H9 (cell line): Measurements from ENCODE around the gene SLC19A1. TPM values are rescaled to one million over a fixed set of nuclear protein-coding genes. Genes with fewer than 3 reads are reported as not detected.

Source experiments
- DNase-seq: peaks from one replicate; pipeline ENCODE4 v3.0.0-alpha.2; 2017
- H2AFZ ChIP-seq: one replicate; pipeline ENCODE4 v1.6.1; 2013; ENCODE audit warnings: mild to moderate bottlenecking, low read length, control low read depth, moderate library complexity
- H2AK5ac ChIP-seq: 2 replicates; pipeline ENCODE4 v1.6.1; 2013; ENCODE audit warnings: low read length, control low read depth, mixed read lengths; ENCODE audit not compliant: insufficient read length
- H2BK120ac ChIP-seq: one replicate; pipeline ENCODE4 v1.6.1; 2013; ENCODE audit warnings: low read depth, mild to moderate bottlenecking, low read length, control low read depth, inconsistent platforms; ENCODE audit not compliant: poor library complexity, severe bottlenecking
- H2BK12ac ChIP-seq: 2 replicates; pipeline ENCODE4 v1.6.1; 2013; ENCODE audit warnings: low read length, control low read depth, mixed read lengths, low read depth; ENCODE audit not compliant: insufficient read length
- H2BK15ac ChIP-seq: 2 replicates; pipeline ENCODE4 v1.6.1; 2013; ENCODE audit warnings: low read depth, low read length, control low read depth
- H2BK20ac ChIP-seq: one replicate; pipeline ENCODE4 v1.6.1; 2013; ENCODE audit warnings: low read depth, mild to moderate bottlenecking, low read length, control low read depth, inconsistent platforms; ENCODE audit not compliant: poor library complexity, severe bottlenecking
- H2BK5ac ChIP-seq: 2 replicates; pipeline ENCODE4 v1.6.1; 2013; ENCODE audit warnings: low read length, control low read depth, mixed read lengths; ENCODE audit not compliant: insufficient read length
- H3K14ac ChIP-seq: 2 replicates; pipeline ENCODE4 v1.6.1; 2013; ENCODE audit warnings: low read length, control low read depth; ENCODE audit not compliant: insufficient read depth
- H3K18ac ChIP-seq: 2 replicates; pipeline ENCODE4 v1.6.1; 2013; ENCODE audit warnings: low read depth, mild to moderate bottlenecking, mixed read lengths, low read length, control low read depth; ENCODE audit not compliant: insufficient read length
- H3K23ac ChIP-seq: 2 replicates; pipeline ENCODE4 v1.6.1; 2013; ENCODE audit warnings: low read length, control low read depth, mixed read lengths, low read depth; ENCODE audit not compliant: insufficient read length
- H3K23me2 ChIP-seq: 2 replicates; pipeline ENCODE4 v1.6.1; 2013; ENCODE audit warnings: low read depth, mild to moderate bottlenecking, mixed read lengths, low read length, control low read depth; ENCODE audit not compliant: insufficient read length, poor library complexity, severe bottlenecking
- H3K27ac ChIP-seq: 2 replicates; pipeline ENCODE4 v1.5.1; 2013; ENCODE audit warnings: low read length, control low read depth, mixed read lengths, low read depth; ENCODE audit not compliant: insufficient read length
- H3K27me3 ChIP-seq: 2 replicates; pipeline ENCODE4 v1.6.1; 2013; ENCODE audit warnings: low read length, control low read depth, inconsistent platforms; ENCODE audit not compliant: insufficient read depth
- H3K4ac ChIP-seq: 2 replicates; pipeline ENCODE4 v1.6.1; 2013; ENCODE audit warnings: low read depth, mild to moderate bottlenecking, control low read depth, inconsistent platforms, low read length, moderate library complexity
- H3K4me1 ChIP-seq: 2 replicates; pipeline ENCODE4 v1.6.1; 2013; ENCODE audit warnings: low read length, control low read depth, inconsistent platforms; ENCODE audit not compliant: insufficient read depth
- H3K4me2 ChIP-seq: 2 replicates; pipeline ENCODE4 v1.6.1; 2013; ENCODE audit warnings: low read length, control low read depth, mixed read lengths; ENCODE audit not compliant: insufficient read length, insufficient read depth
- H3K56ac ChIP-seq: 2 replicates; pipeline ENCODE4 v1.6.1; 2013; ENCODE audit warnings: low read depth, mild to moderate bottlenecking, mixed read lengths, low read length, control low read depth; ENCODE audit not compliant: insufficient read length
- H3K79me1 ChIP-seq: 2 replicates; pipeline ENCODE4 v1.6.1; 2013; ENCODE audit warnings: low read depth, mild to moderate bottlenecking, moderate library complexity, low read length, control low read depth, inconsistent platforms; ENCODE audit not compliant: insufficient read depth, poor library complexity, severe bottlenecking
- H3K79me2 ChIP-seq: 2 replicates; pipeline ENCODE4 v1.6.1; 2013; ENCODE audit warnings: low read length, control low read depth, inconsistent platforms; ENCODE audit not compliant: insufficient read depth
- H3K9ac ChIP-seq: 2 replicates; pipeline ENCODE4 v1.6.1; 2013; ENCODE audit warnings: low read length, control low read depth, mixed read lengths; ENCODE audit not compliant: insufficient read length; ENCODE audit errors: extremely low read depth
- H3K9me3 ChIP-seq: one replicate; pipeline ENCODE4 v1.6.1; 2013; ENCODE audit warnings: low read depth, low read length, inconsistent platforms; ENCODE audit not compliant: control insufficient read depth
- H3T11ph ChIP-seq: one replicate; pipeline ENCODE4 v1.6.1; 2013; ENCODE audit warnings: mild to moderate bottlenecking, low read length, control low read depth, inconsistent platforms
- H4K20me1 ChIP-seq: one replicate; pipeline ENCODE4 v1.6.1; 2013; ENCODE audit not compliant: control insufficient read depth, insufficient read length, insufficient read depth
- H4K5ac ChIP-seq: 2 replicates; pipeline ENCODE4 v1.6.1; 2013; ENCODE audit warnings: low read depth, mild to moderate bottlenecking, mixed read lengths, low read length, control low read depth; ENCODE audit not compliant: insufficient read length
- H4K8ac ChIP-seq: replicated peaks from 2 replicates; pipeline ENCODE4 v1.6.1; 2013; ENCODE audit warnings: low read length, control low read depth, mixed read lengths, low read depth; ENCODE audit not compliant: insufficient read length
- H4K91ac ChIP-seq: 2 replicates; pipeline ENCODE4 v1.6.1; 2013; ENCODE audit warnings: low read depth, mild to moderate bottlenecking, moderate library complexity, mixed read lengths, low read length, control low read depth; ENCODE audit not compliant: insufficient read length
- H3K27ac Mint-ChIP-seq, 3 experiments: 2 replicates in 2 of 3; 3 replicates in 1 of 3; pipeline ENCODE4 v1.8.0; 2020 to 2021; ENCODE audit warnings: mixed read lengths in 3 of 3, mild to moderate bottlenecking in 1 of 3, moderate library complexity in 1 of 3
- H3K27me3 Mint-ChIP-seq: 2 replicates; pipeline ENCODE4 v1.8.0; 2021; ENCODE audit warnings: low read depth, mild to moderate bottlenecking, moderate library complexity, mixed read lengths
- H3K36me3 Mint-ChIP-seq, 3 experiments: 2 replicates in 2 of 3; 3 replicates in 1 of 3; pipeline ENCODE4 v1.8.0; 2020 to 2021; ENCODE audit warnings: low read depth in 3 of 3, mixed read lengths in 3 of 3; ENCODE audit not compliant: insufficient read depth in 1 of 3
- H3K4me1 Mint-ChIP-seq, 2 experiments: 2 replicates each; pipeline ENCODE4 v1.8.0; 2020; ENCODE audit warnings: mixed read lengths in 2 of 2
- H3K4me3 Mint-ChIP-seq, 2 experiments: 2 replicates in 1 of 2; 3 replicates in 1 of 2; pipeline ENCODE4 v1.8.0; 2020 to 2021; ENCODE audit warnings: mild to moderate bottlenecking in 2 of 2, mixed read lengths in 2 of 2, moderate library complexity in 1 of 2
- H3K9me3 Mint-ChIP-seq, 2 experiments: 2 replicates in 1 of 2; 3 replicates in 1 of 2; pipeline ENCODE4 v1.8.0; 2020; ENCODE audit warnings: mild to moderate bottlenecking in 2 of 2, mixed read lengths in 2 of 2, moderate library complexity in 1 of 2
- CTCF ChIP-seq: fragments of 200-600 bp; sonication (generic); conservative IDR thresholded peaks from 3 replicates; pipeline ENCODE4 v1.8.0; 2021; ENCODE audit warnings: antibody characterized with exemption, mild to moderate bottlenecking
- WGBS: extraction: QIAGEN DNeasy Blood & Tissue Kit; methylation state at CpG from one replicate; pipeline ENCODE4 v1.1.7; 2013; ENCODE audit warnings: missing lambda C conversion rate, low lambda C conversion rate, mixed read lengths; ENCODE audit not compliant: insufficient read length; ENCODE audit errors: extremely low coverage; 5-methylcytosine and 5-hydroxymethylcytosine counted together
- total RNA-seq: library from RNA; stranded (reverse); gene quantifications from 2 replicates; pipeline ENCODE4 v1.2.1, GENCODE V29; 2021

Gene SLC19A1
- total RNA-seq, 1 experiment from 2014 or later, result 32.4 TPM

GRCh38 chr21:45492765-45493164, 49.5 kb downstream of the SLC19A1 start:
- Histone ChIP-seq H3K9ac (no peak overlapping the region), H3K79me1 (no peaks in the 10 kb centered on the region), H3K4me2 (no peak overlapping the region), H2BK15ac (no peak overlapping the region), H3K79me2 (no peaks in the 10 kb centered on the region), H4K5ac (no peak overlapping the region), H4K20me1 (peaks cover 4% of the 10 kb centered on the region), H3K56ac (no peak overlapping the region), H3K4ac (no peak overlapping the region), H3T11ph (no peak overlapping the region), H2AFZ (no peak overlapping the region), H2BK12ac (no peak overlapping the region), H2BK20ac (no peak overlapping the region), H3K27me3 (no peaks in the 10 kb centered on the region), H3K18ac (no peak overlapping the region), H2AK5ac (no peak overlapping the region), H2BK5ac (no peak overlapping the region), H3K4me1 (no peaks in the 10 kb centered on the region), H3K23ac (no peak overlapping the region), H3K14ac (no peak overlapping the region), H4K8ac (no peak overlapping the region), H3K9me3 (no peaks in the 10 kb centered on the region), H3K23me2 (no peaks in the 10 kb centered on the region), H2BK120ac (no peak overlapping the region), H3K27ac (no peak overlapping the region), H4K91ac (no peak overlapping the region)
- peaks cover 18 to 52% (median 40%) of the 10 kb centered on the region in 3 experiments; a peak in 6 of 7 replicates for H3K36me3 Mint-ChIP-seq
- no peak for TF ChIP-seq CTCF
- no peak overlapping the region for H3K27ac Mint-ChIP-seq
- no peak for DNase-seq
- no peak overlapping the region for H3K4me3 Mint-ChIP-seq
- H3K9me3 Mint-ChIP-seq, result no peaks in the 10 kb centered on the region
- no CpG with 5 or more reads among the region's 20 CpGs for WGBS
- H3K4me1 Mint-ChIP-seq, result peaks cover 10 to 12% of the 10 kb centered on the region in 2 experiments
- no peaks in the 10 kb centered on the region for H3K27me3 Mint-ChIP-seq
